Gastroesophageal sphincter (tissue), 4 donors: ENCODE measurements around the gene TNFAIP6. TPM values are rescaled to one million over a fixed set of nuclear protein-coding genes. Genes with fewer than 3 reads are reported as not detected.
"Not testable (repeated sequence)": the region's sequence is repeated elsewhere in the genome, so short reads cannot be mapped to it uniquely, and the experiment has no call there.

ENCODE experiments used
- ATAC-seq: fragments of 150-250 bp; one replicate; pipeline ENCODE4 v1.9.1; 2016; ENCODE audit warnings: mild to moderate bottlenecking, moderate library complexity
- H3K27ac ChIP-seq, 4 donors: fragments of 200-600 bp; sonication (generic) in 3 of 4; 1 replicate in 3 of 4; 2 replicates in 1 of 4; pipeline ENCODE4 v1.5.1; 2016 to 2019
- H3K27me3 ChIP-seq: fragments of 200-600 bp; sonication (generic); one replicate; pipeline ENCODE4 v1.5.1; 2019
- H3K36me3 ChIP-seq, 2 donors: fragments of 200-600 bp; sonication (generic); one replicate each; pipeline ENCODE4 v1.5.1; 2019; ENCODE audit warnings: control low read depth in 1 of 2
- H3K4me1 ChIP-seq, 3 donors: fragments of 200-600 bp; sonication (generic); 1 replicate in 2 of 3; 2 replicates in 1 of 3; pipeline ENCODE4 v1.5.1; 2016 to 2019; ENCODE audit warnings: control low read depth in 2 of 3
- H3K4me3 ChIP-seq, 2 donors: fragments of 200-600 bp; sonication (generic); one replicate each; pipeline ENCODE4 v1.5.1; 2019; ENCODE audit warnings: mild to moderate bottlenecking in 1 of 2, moderate library complexity in 1 of 2
- H3K9me3 ChIP-seq, 3 donors: fragments of 200-600 bp; sonication (generic); one replicate each; pipeline ENCODE4 v1.5.1; 2017 to 2019; ENCODE audit warnings: control low read depth in 2 of 3
- EP300 ChIP-seq: sonication (generic); formaldehyde crosslinking; IDR thresholded peaks from one replicate; pipeline ENCODE4 v1.6.1; 2017; ENCODE audit warnings: antibody characterized with exemption, mild to moderate bottlenecking
- POLR2A ChIP-seq, 2 donors: fragments of 450-650 bp; IDR thresholded peaks; one replicate each; pipeline ENCODE4 v1.6.1; 2017; ENCODE audit warnings: antibody characterized with exemption in 2 of 2, mild to moderate bottlenecking in 2 of 2, moderate library complexity in 1 of 2
- POLR2AphosphoS5 ChIP-seq: sonication (generic); formaldehyde crosslinking; IDR thresholded peaks from one replicate; pipeline ENCODE4 v1.6.1; 2017; ENCODE audit warnings: antibody characterized with exemption
- WGBS, 2 donors: methylation state at CpG; one replicate each; pipeline ENCODE4 v1.1.5; 2018; ENCODE audit warnings: low coverage in 1 of 2; 5-methylcytosine and 5-hydroxymethylcytosine counted together
- total RNA-seq, 4 donors: library from RNA; depleted of rRNA; stranded (reverse); fragments of >200 nt; gene quantifications; one replicate each; pipeline ENCODE4 v1.1.0, GENCODE V29; 2016
- TF ChIP-seq, protein P1 (sequence below), 4 experiments: fragments of 200-600 bp in 2 of 4; fragments of 450-650 bp in 2 of 4; sonication (generic) in 1 of 4; IDR thresholded peaks; one replicate each; pipeline ENCODE4 v1.5.1; 2017 to 2019; ENCODE audit warnings: antibody characterized with exemption in 4 of 4, mild to moderate bottlenecking in 2 of 4, moderate library complexity in 2 of 4

Gene TNFAIP6
- total RNA-seq, 4 donors from 2014 or later: 1.1 to 12.5 (median 5.5) TPM

DNA sequence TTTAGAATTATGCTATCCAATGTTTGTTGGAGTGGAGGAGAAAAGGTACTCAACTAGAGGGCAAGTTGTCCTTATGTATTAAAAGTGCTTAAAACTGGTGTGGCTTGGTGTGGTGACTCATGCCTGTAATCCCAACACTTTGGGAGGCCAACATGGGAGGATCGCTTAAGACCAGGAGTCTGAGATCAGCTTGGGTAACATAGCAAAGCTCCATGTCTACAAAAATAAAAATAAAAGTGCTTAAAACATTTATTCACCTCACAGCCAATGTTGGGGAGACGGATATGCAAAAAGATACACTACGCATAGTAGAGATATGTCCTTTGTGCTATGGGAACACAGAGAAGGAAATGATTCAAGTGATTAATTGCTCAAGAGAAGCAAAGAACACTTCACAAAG lies 19.3 kb upstream of the TNFAIP6 start:
- peaks cover 0 to 4% (median 0%) of the 10 kb centered on the region in 3 donors for H3K4me1 ChIP-seq
- H3K27me3 ChIP-seq: no peaks in the 10 kb centered on the region
- no peak for ATAC-seq
- no peak overlapping the region for H3K4me3 ChIP-seq
- H3K27ac ChIP-seq: no peak overlapping the region
- no peak for TF ChIP-seq POLR2AphosphoS5
- no peak for TF ChIP-seq EP300
- TF ChIP-seq POLR2A (IDR thresholded peaks at IDR 0.05): no peak
- TF ChIP-seq, protein P1, sequence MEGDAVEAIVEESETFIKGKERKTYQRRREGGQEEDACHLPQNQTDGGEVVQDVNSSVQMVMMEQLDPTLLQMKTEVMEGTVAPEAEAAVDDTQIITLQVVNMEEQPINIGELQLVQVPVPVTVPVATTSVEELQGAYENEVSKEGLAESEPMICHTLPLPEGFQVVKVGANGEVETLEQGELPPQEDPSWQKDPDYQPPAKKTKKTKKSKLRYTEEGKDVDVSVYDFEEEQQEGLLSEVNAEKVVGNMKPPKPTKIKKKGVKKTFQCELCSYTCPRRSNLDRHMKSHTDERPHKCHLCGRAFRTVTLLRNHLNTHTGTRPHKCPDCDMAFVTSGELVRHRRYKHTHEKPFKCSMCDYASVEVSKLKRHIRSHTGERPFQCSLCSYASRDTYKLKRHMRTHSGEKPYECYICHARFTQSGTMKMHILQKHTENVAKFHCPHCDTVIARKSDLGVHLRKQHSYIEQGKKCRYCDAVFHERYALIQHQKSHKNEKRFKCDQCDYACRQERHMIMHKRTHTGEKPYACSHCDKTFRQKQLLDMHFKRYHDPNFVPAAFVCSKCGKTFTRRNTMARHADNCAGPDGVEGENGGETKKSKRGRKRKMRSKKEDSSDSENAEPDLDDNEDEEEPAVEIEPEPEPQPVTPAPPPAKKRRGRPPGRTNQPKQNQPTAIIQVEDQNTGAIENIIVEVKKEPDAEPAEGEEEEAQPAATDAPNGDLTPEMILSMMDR (IDR thresholded peaks at IDR 0.05): no peak
- WGBS, 2 donors: 84 to 90% methylated on average over 3 of the region's 3 CpGs
- no peaks in the 10 kb centered on the region for H3K9me3 ChIP-seq
- H3K36me3 ChIP-seq: no peaks in the 10 kb centered on the region

DNA sequence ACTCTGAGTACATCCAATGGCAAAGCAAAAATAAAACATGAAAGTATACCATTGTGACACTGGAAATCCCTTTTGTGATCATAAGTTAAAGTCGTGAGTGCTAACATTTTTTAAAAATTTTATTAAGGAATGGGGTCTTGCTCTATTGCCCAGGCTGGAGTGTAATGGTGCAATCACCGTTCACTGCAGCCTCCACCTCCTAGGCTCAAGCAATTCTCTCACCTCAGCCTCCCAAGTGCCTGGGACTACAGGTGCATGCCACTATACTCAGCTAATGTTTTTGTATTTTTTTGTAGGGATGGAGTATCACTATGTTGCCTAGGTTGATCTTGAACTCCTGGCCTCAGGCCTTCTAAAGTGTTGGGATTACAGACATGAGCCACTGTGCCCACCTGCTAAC lies 14.3 kb upstream of the TNFAIP6 start:
- no peaks in the 10 kb centered on the region for H3K36me3 ChIP-seq
- H3K27me3 ChIP-seq: no peaks in the 10 kb centered on the region
- TF ChIP-seq EP300 (no peak), POLR2A (IDR thresholded peaks at IDR 0.05) (no peak), POLR2AphosphoS5 (no peak)
- TF ChIP-seq, protein P1 (IDR thresholded peaks at IDR 0.05): no peak
- no peak overlapping the region for H3K27ac ChIP-seq
- peaks cover 0 to 15% (median 0%) of the 10 kb centered on the region in 3 donors for H3K9me3 ChIP-seq
- ATAC-seq: no peak
- WGBS, 2 donors: 96 to 100% methylated on average over 1 to 2 of the region's 2 CpGs
- H3K4me3 ChIP-seq: no peak overlapping the region
- peaks cover 0 to 4% (median 0%) of the 10 kb centered on the region in 3 donors for H3K4me1 ChIP-seq

DNA sequence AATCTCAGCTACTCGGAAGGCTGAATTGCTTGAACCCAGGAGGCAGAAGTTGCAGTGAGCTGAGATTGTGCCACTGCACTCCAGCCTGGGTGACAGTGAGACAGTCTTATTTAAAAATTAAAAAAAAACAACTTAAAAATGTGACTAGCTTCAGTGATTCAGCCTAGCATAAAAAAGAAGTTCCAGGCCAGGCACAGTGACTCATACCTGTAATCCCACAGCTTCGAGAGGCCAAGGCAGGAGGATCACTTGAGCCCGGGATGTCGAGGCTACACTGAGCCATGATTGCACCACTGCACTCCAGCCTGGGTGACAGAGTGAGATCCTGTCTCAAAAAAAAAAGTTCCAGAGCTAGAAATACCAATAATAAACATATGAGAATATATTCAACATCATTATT lies 13.2 kb upstream of the TNFAIP6 start:
- not testable (repeated sequence) for H3K27ac ChIP-seq, H3K27me3 ChIP-seq, ATAC-seq, H3K4me1 ChIP-seq, H3K36me3 ChIP-seq, H3K4me3 ChIP-seq
- WGBS, 2 donors: 88 to 100% methylated on average over 1 to 4 of the region's 4 CpGs
- H3K9me3 ChIP-seq: peaks cover 0 to 15% (median 0%) of the 10 kb centered on the region in 3 donors

DNA sequence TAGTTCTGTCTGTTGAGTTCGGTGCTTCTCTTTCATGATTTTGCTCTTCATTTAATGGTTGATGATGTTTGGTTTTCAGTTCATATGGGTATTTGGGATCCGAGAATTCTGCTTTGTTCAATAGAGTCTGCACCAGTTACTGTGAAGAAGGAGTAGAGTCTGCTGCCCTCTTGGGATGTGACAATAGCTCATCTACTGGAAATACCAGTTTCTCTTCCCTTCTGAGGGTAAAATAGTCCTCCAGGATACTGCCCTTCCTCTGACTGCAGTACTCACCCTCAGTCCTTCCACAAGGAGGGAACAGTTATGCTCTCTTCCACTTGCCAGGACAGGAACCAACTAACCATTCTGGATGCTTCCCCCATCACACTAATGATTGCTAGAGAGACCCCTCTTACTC lies 12.5 kb upstream of the TNFAIP6 start:
- Histone ChIP-seq H3K9me3 (peaks cover 0 to 15% (median 0%) of the 10 kb centered on the region in 3 donors), H3K27me3 (no peaks in the 10 kb centered on the region), H3K36me3 (no peaks in the 10 kb centered on the region), H3K27ac (no peak overlapping the region), H3K4me3 (no peak overlapping the region), H3K4me1 (no peaks in the 10 kb centered on the region)
- TF ChIP-seq, protein P1 (IDR thresholded peaks at IDR 0.05): no peak
- TF ChIP-seq EP300 (no peak), POLR2A (IDR thresholded peaks at IDR 0.05) (no peak), POLR2AphosphoS5 (no peak)
- ATAC-seq: no peak
- WGBS, 2 donors: 88 to 100% methylated on average over 1 of the region's 2 CpGs

DNA sequence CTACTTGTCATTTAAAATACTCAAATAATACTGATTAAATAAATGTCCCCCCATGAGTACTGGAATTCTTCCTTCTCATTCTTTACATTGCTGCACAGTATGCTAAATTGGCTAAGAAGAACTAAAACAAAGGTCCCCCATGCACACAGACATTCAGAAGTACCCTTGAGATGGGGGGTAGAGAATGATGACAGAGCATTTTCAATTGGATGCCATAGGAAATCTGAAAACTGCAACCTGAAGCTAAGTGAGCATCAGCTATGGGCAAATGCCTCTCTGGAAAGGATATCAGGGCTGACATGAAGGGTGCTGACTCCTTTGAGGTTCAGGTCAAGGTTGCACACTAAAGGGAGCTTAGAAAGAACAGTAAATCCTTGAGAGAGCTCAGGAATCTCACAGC lies 10.1 kb upstream of the TNFAIP6 start:
- Histone ChIP-seq H3K4me3 (no peak overlapping the region), H3K4me1 (no peaks in the 10 kb centered on the region), H3K27me3 (no peaks in the 10 kb centered on the region), H3K36me3 (no peaks in the 10 kb centered on the region), H3K27ac (no peak overlapping the region), H3K9me3 (peaks cover 0 to 15% (median 0%) of the 10 kb centered on the region in 3 donors)
- no peak for TF ChIP-seq POLR2A (IDR thresholded peaks at IDR 0.05)
- no peak for TF ChIP-seq EP300
- TF ChIP-seq, protein P1 (IDR thresholded peaks at IDR 0.05): no peak
- TF ChIP-seq POLR2AphosphoS5: no peak
- no peak for ATAC-seq
